Loucy (cell line): ENCODE data around the gene NSD2.
A peak's percentile ranks its signal among the peaks of the same experiment; 100 is the strongest.

Source experiments
- H2AFZ ChIP-seq: fragments of 200-600 bp; sonication (generic); 2 replicates; pipeline ENCODE4 v1.6.0; 2016; ENCODE audit warnings: antibody characterized with exemption, mild to moderate bottlenecking, low read length, moderate library complexity
- H3F3A ChIP-seq: fragments of 200-600 bp; 2 replicates; pipeline ENCODE4 v1.6.0; 2016; ENCODE audit warnings: antibody characterized with exemption, low read depth, mild to moderate bottlenecking
- H3K27me3 ChIP-seq: fragments of 200-600 bp; sonication (generic); 2 replicates; pipeline ENCODE4 v1.6.1; 2014; ENCODE audit warnings: low read length, mild to moderate bottlenecking; ENCODE audit not compliant: insufficient read depth, poor library complexity, severe bottlenecking
- H3K36me3 ChIP-seq: fragments of 200-600 bp; sonication (generic); 2 replicates; pipeline ENCODE4 v1.6.1; 2016; ENCODE audit warnings: low read length; ENCODE audit not compliant: insufficient read depth
- H3K4me1 ChIP-seq: fragments of 200-600 bp; sonication (generic); 2 replicates; pipeline ENCODE4 v1.5.1; 2014; ENCODE audit warnings: low read length, mild to moderate bottlenecking; ENCODE audit not compliant: insufficient read depth, poor library complexity, severe bottlenecking
- H3K4me2 ChIP-seq: fragments of 200-600 bp; sonication (generic); 2 replicates; pipeline ENCODE4 v1.6.0; 2014; ENCODE audit warnings: antibody characterized with exemption, low read length, low read depth, mild to moderate bottlenecking; ENCODE audit not compliant: poor library complexity, severe bottlenecking
- H3K4me3 ChIP-seq: fragments of 200-600 bp; sonication (generic); 2 replicates; pipeline ENCODE4 v1.5.1; 2014; ENCODE audit warnings: low read length, mild to moderate bottlenecking, mixed read lengths; ENCODE audit not compliant: poor library complexity, severe bottlenecking
- H3K79me2 ChIP-seq: fragments of 200-600 bp; sonication (generic); 2 replicates; pipeline ENCODE4 v1.6.1; 2014; ENCODE audit warnings: low read length; ENCODE audit not compliant: insufficient read depth
- H3K9ac ChIP-seq: fragments of 200-600 bp; sonication (generic); 2 replicates; pipeline ENCODE4 v1.6.0; 2014; ENCODE audit warnings: mild to moderate bottlenecking, low read depth, low read length, moderate library complexity; ENCODE audit not compliant: poor library complexity, severe bottlenecking
- H3K9me2 ChIP-seq: fragments of 200-600 bp; sonication (generic); replicated peaks from 2 replicates; pipeline ENCODE4 v1.6.1; 2016; ENCODE audit warnings: low read depth, low read length, mixed read lengths
- H3K9me3 ChIP-seq: fragments of 200-600 bp; sonication (generic); 2 replicates; pipeline ENCODE4 v1.6.1; 2014; ENCODE audit warnings: mild to moderate bottlenecking, antibody characterized with exemption, low read length, low read depth; ENCODE audit not compliant: insufficient read depth
- H4K20me1 ChIP-seq: fragments of 200-600 bp; sonication (generic); 2 replicates; pipeline ENCODE4 v1.6.0; 2014; ENCODE audit warnings: antibody characterized with exemption, low read length, mild to moderate bottlenecking; ENCODE audit not compliant: insufficient read depth, poor library complexity, severe bottlenecking
- CTCF ChIP-seq: fragments of 200-600 bp; sonication (generic); conservative IDR thresholded peaks from 2 replicates; pipeline ENCODE4 v1.5.1; 2014; ENCODE audit warnings: mild to moderate bottlenecking, antibody characterized with exemption, low read length
- EZH2phosphoT487 ChIP-seq: fragments of 200-600 bp; IDR thresholded peaks from 2 replicates; pipeline ENCODE4 v1.6.1; 2018; ENCODE audit warnings: antibody characterized with exemption, mild to moderate bottlenecking, moderate library complexity, borderline replicate concordance

NSD2 gene

DNA sequence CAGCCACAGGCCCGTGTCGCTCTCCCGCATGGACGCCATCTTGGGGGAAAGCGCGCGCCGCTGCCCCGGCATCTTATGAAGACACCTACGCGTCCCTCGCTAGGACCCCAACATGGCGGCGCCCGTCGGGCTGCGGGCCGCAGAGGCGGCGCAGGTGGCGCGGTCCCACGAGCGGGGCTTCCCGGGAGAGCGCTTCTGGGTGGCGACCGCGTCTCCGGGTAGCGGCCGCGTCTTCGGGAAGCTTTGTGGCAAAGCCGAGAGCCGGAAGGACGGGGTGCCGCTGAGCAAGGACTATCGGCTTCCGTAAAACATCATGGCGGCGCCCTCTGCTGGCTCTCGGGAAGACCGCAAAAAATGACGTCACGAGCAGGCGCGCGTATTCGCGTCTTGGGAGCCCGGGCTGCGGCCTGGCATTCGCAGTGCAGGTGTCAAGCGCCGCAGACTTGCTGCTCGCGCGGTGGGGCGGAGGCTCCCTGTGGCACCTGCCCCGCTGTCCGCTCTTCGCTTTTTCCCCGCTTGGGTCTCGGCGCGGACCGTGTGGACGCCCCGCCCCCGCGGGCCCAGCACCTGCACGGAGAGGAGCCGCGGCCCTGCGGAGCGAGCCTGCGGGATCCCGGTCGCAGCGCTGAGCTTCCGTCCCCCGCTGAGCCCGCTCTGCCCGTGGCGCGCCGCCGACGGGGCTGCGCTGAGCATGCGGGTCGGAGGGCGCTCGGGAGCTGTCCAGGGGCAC is 137.9 kb downstream of the NSD2 start, which contains the start of gene NELFA:
Gene NELFA, minus strand, starts transcription at position 54 of the 730 bp plus-strand sequence. Its CDS starts 15 bp downstream, at position 39.
- Histone ChIP-seq H3K27me3 (no peaks in the 10 kb centered on the region), H2AFZ (peak within 1 kb of the TSS; percentile 96), H3K79me2 (peaks cover 47% of the 10 kb centered on the region), H3F3A (no peaks in the 10 kb centered on the region), H3K36me3 (no peaks in the 10 kb centered on the region), H3K4me1 (peaks cover 25% of the 10 kb centered on the region), H3K9ac (peak within 1 kb of the TSS; percentile 84), H3K4me3 (peak within 1 kb of the TSS; percentile 75), H3K4me2 (peak within 1 kb of the TSS; percentile 79), H3K9me2 (no peaks in the 10 kb centered on the region), H4K20me1 (peaks cover 32% of the 10 kb centered on the region), H3K9me3 (no peaks in the 10 kb centered on the region)
- TF ChIP-seq CTCF (no peak), EZH2phosphoT487 (no peak)

GRCh38 chr4:2009651-2010233 is 138.5 kb downstream of the NSD2 start:
- no peaks in the 10 kb centered on the region for H3K36me3 ChIP-seq
- H4K20me1 ChIP-seq, result peaks cover 32% of the 10 kb centered on the region
- H3K9ac ChIP-seq, result peak overlapping the region; percentile 84
- H3K9me2 ChIP-seq, result no peaks in the 10 kb centered on the region
- TF ChIP-seq EZH2phosphoT487, result no peak
- no peak for TF ChIP-seq CTCF
- H3K79me2 ChIP-seq, result peaks cover 40% of the 10 kb centered on the region
- peak overlapping the region; percentile 75 for H3K4me3 ChIP-seq
- no peaks in the 10 kb centered on the region for H3K27me3 ChIP-seq
- no peaks in the 10 kb centered on the region for H3K9me3 ChIP-seq
- H3F3A ChIP-seq, result no peaks in the 10 kb centered on the region
- peak overlapping the region; percentile 96 for H2AFZ ChIP-seq
- peak overlapping the region; percentile 79 for H3K4me2 ChIP-seq
- peaks cover 25% of the 10 kb centered on the region for H3K4me1 ChIP-seq

DNA sequence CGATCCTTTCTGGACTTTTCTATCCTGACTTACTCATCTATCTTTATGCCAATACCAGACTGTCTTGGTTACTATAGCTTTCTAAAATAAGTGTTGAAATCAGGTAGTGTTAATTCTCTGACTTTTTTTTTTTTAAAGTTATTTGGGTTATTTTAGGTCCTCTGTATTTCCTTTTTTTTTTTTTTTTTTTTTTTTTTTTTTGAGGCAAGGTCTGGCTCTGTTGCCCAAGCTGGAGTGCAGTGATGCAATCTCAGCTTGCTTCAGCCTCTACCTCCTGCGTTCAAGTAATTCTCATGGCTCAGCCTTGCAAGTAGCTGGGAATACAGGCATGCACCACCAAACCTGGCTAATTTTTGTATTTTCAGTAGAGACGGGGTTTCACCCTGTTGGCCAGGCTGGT is 140.4 kb downstream of the NSD2 start:
- no peak overlapping the region for H3K4me2 ChIP-seq
- TF ChIP-seq EZH2phosphoT487, result no peak
- no peak for TF ChIP-seq CTCF
- H3K9me2 ChIP-seq, result no peaks in the 10 kb centered on the region

More for the DNA sequence above, 140.4 kb downstream of the NSD2 start:
- Histone ChIP-seq H3K79me2 (peaks cover 22% of the 10 kb centered on the region), H3K9me3 (no peaks in the 10 kb centered on the region), H4K20me1 (peaks cover 15% of the 10 kb centered on the region), H3F3A (no peaks in the 10 kb centered on the region), H3K27me3 (no peaks in the 10 kb centered on the region), H2AFZ (no peak overlapping the region), H3K4me1 (peaks cover 15% of the 10 kb centered on the region), H3K9ac (no peak overlapping the region), H3K4me3 (no peak overlapping the region), H3K36me3 (no peaks in the 10 kb centered on the region)
